HCT116 (cell line): ENCODE data around the gene PXDN. TPM values are rescaled to one million over a fixed set of nuclear protein-coding genes. Genes with fewer than 3 reads are reported as not detected.

Experiments
- ATAC-seq: fragments of 200-7000 bp; cut with Tn5 transposase; 2 replicates; pipeline ENCODE4 v1.9.1; 2020; ENCODE audit warnings: mild to moderate bottlenecking, moderate library complexity
- BruUV-seq: library from RNA; stranded (reverse); fragments of 400-500 nt; replicated peaks from 2 replicates; lab custom pipeline; 2021; lab: Mats Ljungman, UMichigan
- CTCF ChIA-PET: fragments of 300-600 bp; sonication (Branson Sonifier 250); formaldehyde crosslinking; loops from one replicate; lab custom pipeline; 2021; ENCODE audit warnings: antibody characterized with exemption; lab: Charles Lee
- POLR2A ChIA-PET: fragments of 300-600, 350-600 bp; sonication (Branson Sonifier 250); formaldehyde crosslinking; loops from one replicate; lab custom pipeline; 2021; ENCODE audit warnings: antibody characterized with exemption; lab: Charles Lee
- RAD21 ChIA-PET, 2 experiments: fragments of 300-600 bp; sonication (Branson Sonifier 250); formaldehyde crosslinking; loops; one replicate each; lab custom pipeline; 2023; ENCODE audit warnings: low total read pairs in 2 of 2; ENCODE audit not compliant: uncharacterized antibody in 2 of 2, unreplicated experiment in 2 of 2, low non-redundant PET in 1 of 2; lab: Charles Lee
- DNase-seq: peaks from one replicate; pipeline ENCODE4 v3.0.0-alpha.2; 2010; ENCODE audit warnings: low read depth, low spot score
- H2AFZ ChIP-seq: fragments of 200-600 bp; shearing (Covaris generic), sonication (generic); 2 replicates; pipeline ENCODE4 v1.6.1; 2017; ENCODE audit warnings: low read depth, mixed run types, mixed read lengths, antibody characterized with exemption, low read length; ENCODE audit not compliant: poor library complexity, severe bottlenecking
- H3K27ac ChIP-seq: 2 replicates; pipeline ENCODE4 v1.5.1; 2012; ENCODE audit warnings: low read depth, low read length
- H3K27me3 ChIP-seq: fragments of 200-600 bp; sonication (generic); 2 replicates; pipeline ENCODE4 v1.6.1; 2016; ENCODE audit warnings: mixed run types, low read length, mixed read lengths; ENCODE audit not compliant: insufficient read depth
- H3K36me3 ChIP-seq, 2 experiments: fragments of 200-500 bp in 1 of 2; fragments of 200-600 bp in 1 of 2; sonication (Bioruptor generic) in 1 of 2; sonication (generic) in 1 of 2; 2 replicates each; pipeline versions ENCODE4 v1.5.1 to v1.6.1; 2014 to 2016; ENCODE audit warnings: low read length in 2 of 2, inconsistent platforms in 1 of 2, mixed read lengths in 1 of 2, mixed run types in 1 of 2; ENCODE audit not compliant: insufficient read depth in 2 of 2, control insufficient read depth in 1 of 2
- H3K4me1 ChIP-seq, 2 experiments: fragments of 200-600 bp in 1 of 2; sonication (generic) in 1 of 2; 2 replicates each; pipeline versions ENCODE4 v1.5.1 to v1.6.1; 2012 to 2017; ENCODE audit warnings: low read length in 2 of 2, inconsistent platforms in 1 of 2, mild to moderate bottlenecking in 1 of 2, mixed read lengths in 1 of 2, mixed run types in 1 of 2, moderate library complexity in 1 of 2; ENCODE audit not compliant: insufficient read depth in 2 of 2, control insufficient read depth in 1 of 2
- H3K4me2 ChIP-seq: fragments of 200-600 bp; sonication (generic); 2 replicates; pipeline ENCODE4 v1.6.1; 2017; ENCODE audit warnings: mixed run types, low read length, mixed read lengths
- H3K4me3 ChIP-seq, 2 experiments: fragments of 200-600 bp in 1 of 2; sonication (generic) in 1 of 2; replicated peaks in 1 of 2; 2 replicates each; pipeline ENCODE4 v1.5.1; 2011 to 2016; ENCODE audit warnings: low read length in 2 of 2, control low read depth in 1 of 2, low read depth in 1 of 2, mild to moderate bottlenecking in 1 of 2, mixed read lengths in 1 of 2, mixed run types in 1 of 2
- H3K79me2 ChIP-seq: fragments of 200-600 bp; sonication (generic); 2 replicates; pipeline ENCODE4 v1.6.1; 2017; ENCODE audit warnings: mild to moderate bottlenecking, mixed run types, low read length, moderate library complexity, mixed read lengths; ENCODE audit not compliant: insufficient read depth
- H3K9ac ChIP-seq: fragments of 200-600 bp; sonication (generic); 2 replicates; pipeline ENCODE4 v1.6.1; 2016; ENCODE audit warnings: low read length, mixed read lengths
- H3K9me2 ChIP-seq: fragments of 200-600 bp; sonication (generic), shearing (Covaris generic); 2 replicates; pipeline ENCODE4 v1.6.1; 2017; ENCODE audit warnings: mixed run types, mild to moderate bottlenecking, moderate library complexity; ENCODE audit not compliant: insufficient read depth
- H3K9me3 ChIP-seq, 2 experiments: fragments of 200-500 bp in 1 of 2; fragments of 200-600 bp in 1 of 2; sonication (Bioruptor generic) in 1 of 2; sonication (generic) in 1 of 2; 2 replicates each; pipeline ENCODE4 v1.6.1; 2014 to 2017; ENCODE audit warnings: low read length in 2 of 2, mixed read lengths in 2 of 2, inconsistent platforms in 1 of 2, low read depth in 1 of 2, mild to moderate bottlenecking in 1 of 2, mixed run types in 1 of 2, moderate library complexity in 1 of 2; ENCODE audit not compliant: control insufficient read depth in 1 of 2, insufficient read depth in 1 of 2
- H4K20me1 ChIP-seq: fragments of 200-600 bp; sonication (generic), shearing (Covaris generic); 2 replicates; pipeline ENCODE4 v1.6.1; 2017; ENCODE audit warnings: mixed run types, mild to moderate bottlenecking, moderate library complexity; ENCODE audit not compliant: insufficient read depth
- ATF3 ChIP-seq: IDR thresholded peaks from 2 replicates; pipeline ENCODE4 v1.6.1; 2012
- CTCF ChIP-seq, 3 experiments: fragments of 200-600 bp in 1 of 3; sonication (generic) in 1 of 3; IDR thresholded peaks in 2 of 3; conservative IDR thresholded peaks in 1 of 3; 2 replicates each; pipeline ENCODE4 v1.5.1; 2012 to 2017; ENCODE audit warnings: low read depth in 2 of 3, low read length in 2 of 3, antibody characterized with exemption in 1 of 3, borderline replicate concordance in 1 of 3, control low read depth in 1 of 3, mild to moderate bottlenecking in 1 of 3, mixed read lengths in 1 of 3, mixed run types in 1 of 3, moderate library complexity in 1 of 3; ENCODE audit not compliant: insufficient read depth in 1 of 3
- ELF1 ChIP-seq: IDR thresholded peaks from 2 replicates; pipeline ENCODE4 v1.6.1; 2012; ENCODE audit warnings: low read depth, borderline replicate concordance
- EZH2 ChIP-seq: fragments of 200-600 bp; sonication (generic); IDR thresholded peaks from 2 replicates; pipeline ENCODE4 v1.6.1; 2017; ENCODE audit warnings: antibody characterized with exemption, mixed run types
- EZH2phosphoT487 ChIP-seq: fragments of 200-600 bp; IDR thresholded peaks from 2 replicates; pipeline ENCODE4 v1.6.1; 2018; ENCODE audit warnings: antibody characterized with exemption, borderline replicate concordance
- MAX ChIP-seq: IDR thresholded peaks from 2 replicates; pipeline ENCODE4 v1.6.1; 2012
- RAD21 ChIP-seq: IDR thresholded peaks from 2 replicates; pipeline ENCODE4 v1.6.1; 2012; ENCODE audit warnings: low read depth, mild to moderate bottlenecking
- REST ChIP-seq: IDR thresholded peaks from 2 replicates; pipeline ENCODE4 v1.6.1; 2012; ENCODE audit warnings: low read depth
- SP1 ChIP-seq: IDR thresholded peaks from 2 replicates; pipeline ENCODE4 v1.6.1; 2012; ENCODE audit warnings: low read depth
- SRF ChIP-seq: IDR thresholded peaks from 2 replicates; pipeline ENCODE4 v1.6.1; 2012; ENCODE audit warnings: low read depth
- TCF7L2 ChIP-seq: IDR thresholded peaks from 2 replicates; pipeline ENCODE4 v1.7.0; 2011; ENCODE audit warnings: borderline replicate concordance, inconsistent platforms; ENCODE audit not compliant: insufficient read depth, insufficient read length; ENCODE audit errors: extremely low read depth
- ZFX ChIP-seq: fragments of 450-650 bp; IDR thresholded peaks from 2 replicates; pipeline ENCODE4 v1.6.1; 2017
- ZNF274 ChIP-seq: fragments of 200-500 bp; sonication (Bioruptor generic); IDR thresholded peaks from 2 replicates; pipeline ENCODE4 v1.6.1; 2014; ENCODE audit warnings: mild to moderate bottlenecking, low read depth, low read length, inconsistent platforms
- intact Hi-C: fragments of 100-400 bp; cut with micrococcal nuclease; formaldehyde crosslinking; loops from 2 replicates; pipeline ENCODE4 v1.10.0; 2022
- total RNA-seq: library from RNA; stranded (reverse); gene quantifications from one replicate; pipeline ENCODE4 v1.2.1, GENCODE V29; 2021; ENCODE audit not compliant: unreplicated experiment

PXDN gene
- total RNA-seq, 1 experiment from 2014 or later: 10.7 TPM

GRCh38 chr2:1742681-1743395, 1.5 kb downstream of the PXDN start:
- no peaks in the 10 kb centered on the region for H3K9me2 ChIP-seq
- peak in 2 of 3 experiments; percentile 10 to 45; a peak in 1 of 6 replicates for TF ChIP-seq CTCF (IDR thresholded peaks at IDR 0.05 in 2 of 3, conservative IDR thresholded peaks at IDR 0.05 in 1 of 3; ENCODE audit: borderline replicate concordance in 1 of 3, insufficient read depth in 1 of 3, low read depth in 2 of 3, low read length in 2 of 3)
- no peak for TF ChIP-seq TCF7L2
- peak; percentile 48 for TF ChIP-seq RAD21
- TF ChIP-seq, all 23 proteins: peak for 2
- Histone ChIP-seq H3K79me2 (no peaks in the 10 kb centered on the region), H3K27ac (peak overlapping the region; percentile 29; the same call in 1 of the 2 replicates), H3K4me2 (peak overlapping the region; percentile 62), H3K9ac (no peak overlapping the region), H3K4me3 (peak overlapping the region; percentile 43 to 44), H4K20me1 (no peaks in the 10 kb centered on the region), H3K27me3 (peaks cover 3% of the 10 kb centered on the region; the same call in 1 of the 2 replicates), H2AFZ (no peak overlapping the region), H3K4me1 (peaks cover 0 to 2% of the 10 kb centered on the region in 2 experiments; a peak in 1 of 4 replicates), H3K36me3 (no peaks in the 10 kb centered on the region), H3K9me3 (no peaks in the 10 kb centered on the region)
- no TSS peak for BruUV-seq
- intact Hi-C loops: no loop called here
- POLR2A ChIA-PET: no interaction called here
- ATAC-seq (peak; percentile 74), DNase-seq (no peak)
- CTCF ChIA-PET: no interaction called here
- RAD21 ChIA-PET: no interaction called here

GRCh38 chr2:1742301-1742680, 2.0 kb downstream of the PXDN start:
- no peaks in the 10 kb centered on the region for H3K79me2 ChIP-seq
- H3K9ac ChIP-seq: no peak overlapping the region
- H3K27ac ChIP-seq: no peak overlapping the region
- no peaks in the 10 kb centered on the region for H3K36me3 ChIP-seq
- ChIA-PET RAD21 (no interaction called here), POLR2A (no interaction called here), CTCF (interaction anchor here (1.4 kb wide), 1 partner anchor 9 kb away, joined by 3 read pairs; no protein-coding TSS in a partner anchor)
- intact Hi-C loops: no loop called here
- no TSS peak for BruUV-seq
- H3K9me3 ChIP-seq: no peaks in the 10 kb centered on the region
- no peak overlapping the region for H2AFZ ChIP-seq
- ATAC-seq (no peak), DNase-seq (no peak)
- H3K4me2 ChIP-seq: no peak overlapping the region
- H4K20me1 ChIP-seq: no peaks in the 10 kb centered on the region
- H3K4me1 ChIP-seq: peaks cover 0 to 2% of the 10 kb centered on the region in 2 experiments; a peak in 1 of 4 replicates
- H3K4me3 ChIP-seq: no peak overlapping the region
- H3K27me3 ChIP-seq: peaks cover 3% of the 10 kb centered on the region; the same call in 1 of the 2 replicates
- H3K9me2 ChIP-seq: no peaks in the 10 kb centered on the region
- TF ChIP-seq SRF (no peak), EZH2 (no peak), ATF3 (no peak), EZH2phosphoT487 (no peak), ZFX (no peak), MAX (no peak), SP1 (no peak), REST (no peak), TCF7L2 (no peak), ELF1 (no peak), ZNF274 (no peak)
